HUES48 (cell line): ENCODE results near the gene BTF3.

Experiments
- H3K27ac ChIP-seq: one replicate; pipeline ENCODE4 v1.7.0; 2013; ENCODE audit warnings: low read depth, low read length, inconsistent platforms
- H3K27me3 ChIP-seq: 2 replicates; pipeline ENCODE4 v1.6.1; 2013; ENCODE audit warnings: mild to moderate bottlenecking, low read length; ENCODE audit not compliant: control insufficient read depth, insufficient read depth
- H3K36me3 ChIP-seq: 2 replicates; pipeline ENCODE4 v1.6.1; 2013; ENCODE audit warnings: low read length; ENCODE audit not compliant: control insufficient read depth, insufficient read depth
- H3K4me1 ChIP-seq: 2 replicates; pipeline ENCODE4 v1.6.1; 2013; ENCODE audit warnings: mild to moderate bottlenecking, low read length; ENCODE audit not compliant: control insufficient read depth, insufficient read depth
- H3K4me3 ChIP-seq: 2 replicates; pipeline ENCODE4 v1.5.1; 2013; ENCODE audit warnings: mild to moderate bottlenecking, low read depth, low read length
- H3K9ac ChIP-seq: 2 replicates; pipeline ENCODE4 v1.6.1; 2013; ENCODE audit warnings: mild to moderate bottlenecking, low read depth, low read length, moderate library complexity
- H3K9me3 ChIP-seq: 2 replicates; pipeline ENCODE4 v1.6.1; 2013; ENCODE audit warnings: low read length; ENCODE audit not compliant: control insufficient read depth, insufficient read depth

The BTF3 gene

DNA sequence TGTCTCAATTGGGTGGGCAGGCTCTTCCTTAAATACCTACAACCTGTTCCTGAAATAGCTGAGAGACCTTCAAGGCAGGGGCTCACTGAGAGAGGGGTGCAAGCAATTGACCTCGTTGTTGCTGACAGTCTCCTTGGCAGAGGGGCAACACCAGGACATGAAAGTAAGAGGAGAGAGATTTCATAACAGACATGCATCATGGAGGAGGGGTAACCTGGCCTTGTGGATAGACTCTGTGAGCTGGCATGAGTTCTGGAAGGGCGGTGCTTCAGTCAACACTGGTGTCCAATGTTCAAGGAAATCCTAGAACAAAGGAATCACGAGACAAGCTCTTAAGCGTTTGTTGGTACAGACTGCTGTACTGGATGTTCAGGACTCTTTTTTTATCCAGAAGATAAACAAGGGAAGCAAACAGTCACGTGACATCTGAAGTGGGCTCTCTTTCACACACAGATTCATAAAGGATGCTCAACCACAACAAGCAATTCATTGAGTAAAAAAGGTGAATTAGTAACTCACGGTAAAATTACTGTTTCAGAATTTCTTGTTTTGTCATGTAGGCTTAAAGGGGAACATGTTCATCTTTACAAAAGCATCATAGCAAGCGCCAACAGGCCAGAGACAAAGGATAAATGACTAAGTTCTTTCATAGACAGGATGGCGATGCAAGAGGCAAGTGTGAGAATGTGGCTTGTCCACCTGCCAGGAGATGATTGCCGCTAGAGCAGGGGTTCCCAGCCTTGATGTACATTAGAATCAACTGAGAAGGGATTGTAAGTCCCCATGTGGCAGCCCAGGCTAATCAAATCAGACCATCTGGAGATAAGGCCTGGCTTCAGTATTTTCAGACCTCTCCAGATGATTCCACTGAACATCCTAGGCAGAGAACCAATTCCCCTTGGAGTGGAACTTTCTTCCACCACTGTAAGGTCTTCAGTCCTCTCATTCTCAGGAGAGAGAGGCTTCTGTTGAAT is 46.5 kb downstream of the BTF3 start:
- no peak overlapping the region for H3K4me3 ChIP-seq
- H3K27ac ChIP-seq: no peak overlapping the region
- peaks cover 9% of the 10 kb centered on the region; the same call in 1 of the 2 replicates for H3K4me1 ChIP-seq

DNA sequence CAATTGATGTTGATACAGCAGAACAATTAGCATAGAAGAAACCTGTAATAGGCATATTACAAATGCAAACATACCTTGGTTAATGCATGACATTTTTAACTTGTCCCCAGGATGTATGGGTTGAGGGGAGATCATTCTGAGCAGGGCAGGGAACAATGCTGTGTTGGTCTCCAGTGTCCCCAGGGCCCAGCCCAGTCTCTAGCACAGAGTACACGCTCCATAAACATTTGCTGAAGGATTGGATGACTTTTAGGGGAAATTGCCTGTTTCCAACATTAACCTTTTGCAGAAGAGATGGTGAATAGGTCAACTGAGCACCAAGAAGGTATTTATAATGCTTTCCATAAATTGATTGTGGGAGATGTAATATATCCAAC is 47.1 kb downstream of the BTF3 start:
- Histone ChIP-seq H3K27me3 (no peaks in the 10 kb centered on the region), H3K4me3 (no peak overlapping the region), H3K27ac (no peak overlapping the region), H3K9me3 (no peaks in the 10 kb centered on the region), H3K4me1 (peaks cover 9% of the 10 kb centered on the region; the same call in 1 of the 2 replicates), H3K36me3 (no peaks in the 10 kb centered on the region), H3K9ac (no peak overlapping the region)

More for the DNA sequence above, 46.5 kb downstream of the BTF3 start:
- H3K9ac ChIP-seq: no peak overlapping the region
- no peaks in the 10 kb centered on the region for H3K27me3 ChIP-seq
- no peaks in the 10 kb centered on the region for H3K36me3 ChIP-seq
- no peaks in the 10 kb centered on the region for H3K9me3 ChIP-seq

DNA sequence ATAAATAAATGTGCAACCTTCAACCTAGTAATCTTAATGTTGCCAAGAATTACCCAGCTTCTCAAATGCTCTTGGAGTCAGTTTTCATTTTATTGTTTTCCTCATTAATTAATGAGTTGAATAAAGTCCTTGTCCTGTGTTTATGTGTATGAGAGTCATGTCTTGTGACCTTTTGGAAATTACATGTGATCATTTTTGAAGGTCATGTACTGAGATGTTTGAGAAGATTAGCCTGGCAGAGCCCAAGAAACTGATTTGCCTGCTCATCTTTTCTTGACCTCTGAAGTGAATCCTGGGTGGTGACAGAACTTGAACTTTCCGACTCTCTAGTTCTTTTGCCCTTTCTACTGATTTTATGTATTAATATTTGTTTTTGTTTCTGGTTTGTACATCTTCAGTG is 51.8 kb downstream of the BTF3 start:
- Histone ChIP-seq H3K9ac (no peak overlapping the region), H3K9me3 (no peaks in the 10 kb centered on the region), H3K4me3 (no peak overlapping the region), H3K27ac (no peak overlapping the region), H3K4me1 (0 out of 2 replicates have a peak, but pooled peaks cover 3% of the 10 kb centered on the region), H3K27me3 (no peaks in the 10 kb centered on the region), H3K36me3 (peaks cover 8% of the 10 kb centered on the region)

DNA sequence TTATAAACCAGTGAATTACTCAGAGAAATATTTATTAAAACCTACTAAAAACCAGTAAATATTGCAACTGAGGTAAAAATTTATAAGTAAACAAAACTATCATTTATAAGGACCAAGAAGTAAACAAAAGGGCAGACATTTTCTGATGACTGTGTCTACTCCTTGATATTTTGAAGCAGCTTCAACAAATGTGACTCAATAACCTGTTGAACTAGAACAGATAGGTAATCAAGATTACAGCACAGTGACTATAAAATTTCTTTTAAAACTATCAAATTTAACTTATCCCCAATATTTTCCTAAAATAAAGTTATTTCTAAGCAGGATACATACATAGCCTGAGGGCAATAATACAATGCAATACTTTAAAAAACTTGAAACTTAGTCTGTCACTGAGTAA is 54.4 kb downstream of the BTF3 start:
- Histone ChIP-seq H3K4me1 (0 out of 2 replicates have a peak, but pooled peaks cover 3% of the 10 kb centered on the region), H3K9ac (no peak overlapping the region), H3K36me3 (peaks cover 8% of the 10 kb centered on the region), H3K4me3 (no peak overlapping the region), H3K27me3 (no peaks in the 10 kb centered on the region), H3K27ac (no peak overlapping the region), H3K9me3 (no peaks in the 10 kb centered on the region)
